HepG2 (cell line): ENCODE data around the gene CCDC38. TPM values are rescaled to one million over a fixed set of nuclear protein-coding genes. Genes with fewer than 3 reads are reported as not detected.

Source experiments
- ARID3A ChIP-seq: IDR thresholded peaks from 2 replicates; pipeline ENCODE4 v1.6.1; 2012; ENCODE audit warnings: low read depth, low read length, improper control_type of control experiment
- HMG20A ChIP-seq: IDR thresholded peaks from 2 replicates; pipeline ENCODE4 v1.6.1; 2016; ENCODE audit warnings: borderline replicate concordance
- IKZF5 ChIP-seq: IDR thresholded peaks from 2 replicates; pipeline ENCODE4 v1.6.1; 2018; ENCODE audit warnings: missing genetic modification reagents, mild to moderate bottlenecking, missing compliant biosample characterization
- KDM1A ChIP-seq: IDR thresholded peaks from 2 replicates; pipeline ENCODE4 v1.6.1; 2016; ENCODE audit warnings: missing compliant biosample characterization
- MAX ChIP-seq: IDR thresholded peaks from 2 replicates; pipeline ENCODE4 v1.6.1; 2012; ENCODE audit warnings: inconsistent platforms
- NR2F1 ChIP-seq, 2 experiments: fragments of 450-650 bp in 1 of 2; formaldehyde crosslinking in 1 of 2; IDR thresholded peaks; 2 replicates each; pipeline versions ENCODE4 v1.5.0 to v1.6.1; 2016 to 2020; ENCODE audit warnings: mild to moderate bottlenecking in 1 of 2, missing compliant biosample characterization in 1 of 2, missing genetic modification reagents in 1 of 2, moderate library complexity in 1 of 2
- PAXIP1 ChIP-seq: sonication (generic); formaldehyde crosslinking; conservative IDR thresholded peaks from 2 replicates; pipeline ENCODE4 v1.4.0; 2020; ENCODE audit warnings: mild to moderate bottlenecking, missing genetic modification reagents, moderate library complexity
- PITX1 ChIP-seq: sonication (generic); formaldehyde crosslinking; IDR thresholded peaks from 2 replicates; pipeline ENCODE4 v1.5.1; 2020; ENCODE audit warnings: mild to moderate bottlenecking, missing genetic modification reagents
- SNAI1 ChIP-seq: sonication (generic); formaldehyde crosslinking; IDR thresholded peaks from 2 replicates; pipeline ENCODE4 v1.5.0; 2020; ENCODE audit warnings: mild to moderate bottlenecking, missing genetic modification reagents, borderline replicate concordance
- STAT5B ChIP-seq: sonication (generic); formaldehyde crosslinking; IDR thresholded peaks from 2 replicates; pipeline ENCODE4 v1.4.0; 2020; ENCODE audit warnings: missing genetic modification reagents
- WIZ ChIP-seq: sonication (generic); formaldehyde crosslinking; IDR thresholded peaks from 2 replicates; pipeline ENCODE4 v1.5.1; 2020; ENCODE audit warnings: mild to moderate bottlenecking, missing genetic modification reagents
- ZFP1 ChIP-seq: IDR thresholded peaks from 2 replicates; pipeline ENCODE4 v1.6.1; 2016
- ZKSCAN8 ChIP-seq: IDR thresholded peaks from 2 replicates; pipeline ENCODE4 v1.6.1; 2016; ENCODE audit warnings: borderline replicate concordance, missing genetic modification reagents, missing compliant biosample characterization
- ZNF124 ChIP-seq: sonication (generic); formaldehyde crosslinking; IDR thresholded peaks from 2 replicates; pipeline ENCODE4 v1.4.0; 2020; ENCODE audit warnings: missing genetic modification reagents
- ZNF281 ChIP-seq: sonication (generic); formaldehyde crosslinking; IDR thresholded peaks from 2 replicates; pipeline ENCODE4 v1.4.0; 2020; ENCODE audit warnings: missing genetic modification reagents, borderline replicate concordance
- ZNF510 ChIP-seq: sonication (generic); formaldehyde crosslinking; IDR thresholded peaks from 2 replicates; pipeline ENCODE4 v1.4.0; 2020; ENCODE audit warnings: low read depth, mild to moderate bottlenecking, missing genetic modification reagents
- ZNF691 ChIP-seq: sonication (generic); formaldehyde crosslinking; IDR thresholded peaks from 2 replicates; pipeline ENCODE4 v1.4.0; 2020; ENCODE audit warnings: missing genetic modification reagents, low read depth, mild to moderate bottlenecking, borderline replicate concordance
- polyA plus RNA-seq, 8 experiments: library from polyadenylated mRNA; depleted of rRNA in 3 of 8; stranded (reverse) in 7 of 8; unstranded in 1 of 8; fragments of >200 nt; fragmentation: Illumina TruSeq in 4 of 8; extraction: Trizol in 4 of 8; gene quantifications; 2 replicates each; pipeline versions ENCODE4 v1.2.1 to v1.2.3, GENCODE V29; 2011 to 2016; ENCODE audit warnings: low read depth in 4 of 8, missing spikeins in 1 of 8, mixed read lengths in 1 of 8; ENCODE audit not compliant: insufficient read depth in 1 of 8
- total RNA-seq, 5 experiments: library from RNA; depleted of rRNA; stranded (reverse); fragments of >200 nt; fragmentation: Illumina TruSeq; extraction: Trizol; gene quantifications; 2 replicates each; pipeline ENCODE4 v1.2.3, GENCODE V29; 2016; ENCODE audit warnings: low read depth in 1 of 5

CCDC38 gene
- total and polyA plus RNA-seq, 2 of the 13 experiments (the other 11 are each of a cell fraction or from before 2014, with no cell fraction given), result 0.24 to 0.32 TPM

GRCh38 chr12:95949477-95950206, 7.2 kb upstream of the CCDC38 start (continued):
- TF ChIP-seq ARID3A (peak; percentile 53; the same call in 1 of the 2 replicates), MAX (peak; percentile 41), PITX1 (CRISPR knock-in tag) (peak; percentile 99), ZKSCAN8 (CRISPR knock-in tag) (peak; percentile 89; the same call in 1 of the 2 replicates), STAT5B (CRISPR knock-in tag) (no peak), IKZF5 (peak; percentile 63), HMG20A (peak; percentile 96), ZNF510 (no peak), SNAI1 (CRISPR knock-in tag) (no peak), ZNF124 (0 out of 2 replicates have a peak, but pooled peaks have one; percentile 56), ZNF691 (no peak), NR2F1 (CRISPR knock-in tag; IDR thresholded peaks at IDR 0.05) (peak; percentile 63 to 74; a peak in 3 of 4 replicates), ZNF281 (peak; percentile 67; the same call in 1 of the 2 replicates), WIZ (CRISPR knock-in tag) (no peak), KDM1A (peak; percentile 49; the same call in 1 of the 2 replicates), ZFP1 (peak; percentile 80; the same call in 1 of the 2 replicates), PAXIP1 (peak; percentile 90)
